Mesenchymal stem cell (in vitro differentiated cells and primary cell): ENCODE data around the gene TMTC4.

Experiments
- DNase-seq: peaks from one replicate; pipeline ENCODE4 v3.0.0-alpha.2; 2013
- H2AFZ ChIP-seq: one replicate; pipeline ENCODE4 v1.6.1; 2013; ENCODE audit warnings: low read depth, mild to moderate bottlenecking, control low read depth, inconsistent platforms, low read length, moderate library complexity
- H2AK5ac ChIP-seq: 2 replicates; pipeline ENCODE4 v1.6.1; 2013; ENCODE audit warnings: low read length, moderate library complexity, mild to moderate bottlenecking, inconsistent platforms; ENCODE audit not compliant: severe bottlenecking
- H2BK120ac ChIP-seq: one replicate; pipeline ENCODE4 v1.6.1; 2013; ENCODE audit warnings: low read depth, mild to moderate bottlenecking, inconsistent platforms, low read length, moderate library complexity
- H2BK12ac ChIP-seq, 2 experiments: one replicate each; pipeline ENCODE4 v1.6.1; 2013; ENCODE audit warnings: inconsistent platforms in 2 of 2, low read length in 2 of 2, mild to moderate bottlenecking in 2 of 2, moderate library complexity in 2 of 2, control low read depth in 1 of 2
- H2BK15ac ChIP-seq: one replicate; pipeline ENCODE4 v1.6.1; 2013; ENCODE audit warnings: mild to moderate bottlenecking, low read depth, inconsistent platforms; ENCODE audit not compliant: poor library complexity, severe bottlenecking
- H2BK5ac ChIP-seq: 2 replicates; pipeline ENCODE4 v1.6.1; 2013; ENCODE audit warnings: low read depth, mild to moderate bottlenecking, low read length, control low read depth, inconsistent platforms; ENCODE audit not compliant: poor library complexity, severe bottlenecking
- H3K14ac ChIP-seq, 2 experiments: one replicate each; pipeline ENCODE4 v1.6.1; 2013; ENCODE audit warnings: inconsistent platforms in 2 of 2, low read length in 2 of 2, control low read depth in 1 of 2, mild to moderate bottlenecking in 1 of 2, moderate library complexity in 1 of 2
- H3K18ac ChIP-seq, 2 experiments: one replicate each; pipeline ENCODE4 v1.6.1; 2013; ENCODE audit warnings: inconsistent platforms in 2 of 2, low read length in 2 of 2, control low read depth in 1 of 2, low read depth in 1 of 2, mild to moderate bottlenecking in 1 of 2
- H3K23ac ChIP-seq, 2 experiments: one replicate each; pipeline ENCODE4 v1.6.1; 2013; ENCODE audit warnings: inconsistent platforms in 2 of 2, low read length in 2 of 2, mild to moderate bottlenecking in 2 of 2, moderate library complexity in 2 of 2, control low read depth in 1 of 2
- H3K27ac ChIP-seq: 2 replicates; pipeline ENCODE4 v1.5.1; 2013; ENCODE audit warnings: mild to moderate bottlenecking, moderate library complexity, low read length, control low read depth, inconsistent platforms; ENCODE audit not compliant: poor library complexity, severe bottlenecking
- H3K27me3 ChIP-seq, 2 experiments: 2 replicates each; pipeline versions ENCODE4 v1.6.1 to v1.7.0; 2013; ENCODE audit warnings: low read length in 2 of 2, mild to moderate bottlenecking in 2 of 2, moderate library complexity in 2 of 2, control low read depth in 1 of 2, inconsistent platforms in 1 of 2; ENCODE audit not compliant: control insufficient read depth in 1 of 2, insufficient read depth in 1 of 2
- H3K36me3 ChIP-seq, 2 experiments: 2 replicates each; pipeline versions ENCODE4 v1.6.1 to v1.7.0; 2013; ENCODE audit warnings: low read length in 2 of 2, control low read depth in 1 of 2, inconsistent platforms in 1 of 2, low read depth in 1 of 2, mild to moderate bottlenecking in 1 of 2; ENCODE audit not compliant: insufficient read depth in 2 of 2, control insufficient read depth in 1 of 2
- H3K4ac ChIP-seq, 2 experiments: one replicate each; pipeline ENCODE4 v1.6.1; 2013; ENCODE audit warnings: inconsistent platforms in 2 of 2, low read length in 2 of 2, mild to moderate bottlenecking in 2 of 2, moderate library complexity in 2 of 2, control low read depth in 1 of 2, low read depth in 1 of 2
- H3K4me1 ChIP-seq: 2 replicates; pipeline ENCODE4 v1.6.1; 2013; ENCODE audit warnings: low read depth, low read length, control low read depth; ENCODE audit not compliant: control insufficient read depth, insufficient read depth
- H3K4me2 ChIP-seq: 2 replicates; pipeline ENCODE4 v1.6.1; 2013; ENCODE audit warnings: low read length, mild to moderate bottlenecking, inconsistent platforms; ENCODE audit not compliant: poor library complexity, severe bottlenecking
- H3K4me3 ChIP-seq, 2 experiments: 2 replicates each; pipeline versions ENCODE4 v1.5.1 to v1.7.0; 2013; ENCODE audit warnings: low read length in 2 of 2, mild to moderate bottlenecking in 2 of 2, control low read depth in 1 of 2, low read depth in 1 of 2; ENCODE audit not compliant: insufficient read depth in 1 of 2
- H3K79me1 ChIP-seq: replicated peaks from 2 replicates; pipeline ENCODE4 v1.6.1; 2013; ENCODE audit warnings: mild to moderate bottlenecking, control low read depth, low read length, inconsistent platforms; ENCODE audit not compliant: poor library complexity, severe bottlenecking
- H3K9ac ChIP-seq: 2 replicates; pipeline ENCODE4 v1.7.0; 2013; ENCODE audit warnings: mild to moderate bottlenecking, low read length, moderate library complexity
- H3K9me3 ChIP-seq: 2 replicates; pipeline ENCODE4 v1.7.0; 2013; ENCODE audit warnings: mild to moderate bottlenecking, low read length; ENCODE audit not compliant: control insufficient read depth
- H4K8ac ChIP-seq: one replicate; pipeline ENCODE4 v1.6.1; 2013; ENCODE audit warnings: inconsistent platforms, mild to moderate bottlenecking, low read length, moderate library complexity
- H4K91ac ChIP-seq: one replicate; pipeline ENCODE4 v1.6.1; 2013; ENCODE audit warnings: mild to moderate bottlenecking, low read length, inconsistent platforms
- WGBS: methylation state at CpG from one replicate; pipeline ENCODE4 v1.1.7; 2013; ENCODE audit warnings: mixed read lengths; 5-methylcytosine and 5-hydroxymethylcytosine counted together

The TMTC4 gene

DNA sequence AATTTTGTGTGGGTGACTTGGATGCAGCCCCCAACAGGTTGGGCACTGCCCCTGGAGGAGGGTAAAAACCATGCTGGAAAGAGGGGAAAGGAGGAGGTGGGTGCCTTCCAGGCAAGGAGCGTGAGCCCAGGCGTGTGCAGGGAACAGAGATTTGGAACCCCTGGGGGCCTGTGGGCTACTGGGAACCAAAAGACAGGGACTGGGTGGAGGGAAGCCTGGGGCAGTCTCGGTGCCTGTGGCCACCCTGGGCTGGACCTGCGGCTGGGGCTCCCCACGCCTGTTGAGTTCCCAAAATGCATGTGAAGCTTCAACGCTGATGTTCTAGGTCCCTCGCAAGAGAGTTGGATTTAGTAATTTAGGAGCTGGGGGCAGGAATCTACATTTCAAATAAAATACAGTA is 110.8 kb downstream of the TMTC4 start:
- DNase-seq: no peak
- no peak overlapping the region for H2BK5ac ChIP-seq
- H2BK12ac ChIP-seq: no peak overlapping the region
- H3K79me1 ChIP-seq: peaks cover 2% of the 10 kb centered on the region
- 93% methylated on average over 4 of the region's 7 CpGs for WGBS
- H4K8ac ChIP-seq: no peak overlapping the region
- H3K36me3 ChIP-seq: no peaks in the 10 kb centered on the region
- no peak overlapping the region for H3K23ac ChIP-seq
- peaks cover 5% of the 10 kb centered on the region for H3K9me3 ChIP-seq
- no peak overlapping the region for H4K91ac ChIP-seq
- no peak overlapping the region for H3K27ac ChIP-seq
- no peak overlapping the region for H2BK15ac ChIP-seq
- H3K4me2 ChIP-seq: no peak overlapping the region
- H2BK120ac ChIP-seq: no peak overlapping the region
- H3K4me1 ChIP-seq: peaks cover 6% of the 10 kb centered on the region
- no peak overlapping the region for H3K18ac ChIP-seq
- H3K27me3 ChIP-seq: no peaks in the 10 kb centered on the region
- no peak overlapping the region for H2AK5ac ChIP-seq
- H3K9ac ChIP-seq: no peak overlapping the region
- H2AFZ ChIP-seq: no peak overlapping the region
- H3K4me3 ChIP-seq: no peak overlapping the region
- H3K4ac ChIP-seq: no peak overlapping the region
- no peak overlapping the region for H3K14ac ChIP-seq

DNA sequence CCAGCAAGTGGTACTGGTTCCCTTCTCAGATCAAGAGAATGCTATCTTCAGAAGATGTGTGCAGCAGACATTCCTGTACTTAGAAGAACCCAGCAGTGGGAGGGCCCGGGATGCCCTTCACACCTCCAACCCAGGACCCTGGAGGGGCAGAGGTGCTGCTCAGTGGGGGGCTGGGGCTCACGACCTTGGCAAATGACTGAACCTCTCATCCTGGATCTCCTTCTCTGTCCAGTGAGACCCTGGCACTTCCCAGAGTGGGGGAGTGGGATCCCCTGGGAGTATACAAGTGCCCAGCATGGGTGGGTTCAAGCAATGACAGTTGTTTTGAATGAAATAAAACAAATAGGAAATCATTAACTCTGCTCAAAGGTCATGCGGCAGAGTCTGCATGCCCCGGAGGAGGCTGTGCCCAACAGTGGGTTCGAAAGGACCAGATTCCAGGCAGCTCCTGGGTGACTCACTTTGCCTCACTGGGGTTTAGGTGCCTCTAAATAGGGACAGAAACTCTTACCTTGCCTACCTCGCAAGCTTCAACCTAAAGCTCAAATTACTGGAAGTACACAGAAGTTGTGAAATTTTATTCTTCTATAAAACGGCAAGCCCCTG is 112.9 kb downstream of the TMTC4 start:
- no peak for DNase-seq

DNA sequence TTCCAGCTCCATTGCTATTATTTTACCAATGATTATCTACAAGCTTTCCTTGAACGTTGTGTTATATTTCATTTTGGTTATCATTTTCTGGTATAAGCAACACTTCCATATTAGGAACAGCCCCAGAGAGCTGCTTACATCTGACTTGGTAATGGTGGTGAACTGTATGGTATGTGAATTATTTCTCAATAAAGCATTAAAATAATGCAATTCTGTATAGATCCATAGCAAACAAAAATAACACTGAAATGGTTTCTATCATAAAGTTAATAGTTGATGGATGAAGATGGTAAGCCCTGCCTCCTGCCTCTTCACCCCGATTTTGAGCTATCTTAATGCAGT is 113.5 kb downstream of the TMTC4 start:
- Histone ChIP-seq H3K18ac (no peak overlapping the region), H2BK12ac (no peak overlapping the region), H3K79me1 (peaks cover 2% of the 10 kb centered on the region), H3K23ac (no peak overlapping the region), H4K8ac (no peak overlapping the region), H2AFZ (no peak overlapping the region), H3K4me2 (no peak overlapping the region), H2BK15ac (no peak overlapping the region), H3K27me3 (no peaks in the 10 kb centered on the region), H2BK5ac (no peak overlapping the region), H2AK5ac (no peak overlapping the region), H3K9me3 (peaks cover 5% of the 10 kb centered on the region), H3K4me3 (no peak overlapping the region), H3K4me1 (peaks cover 6% of the 10 kb centered on the region), H3K36me3 (no peaks in the 10 kb centered on the region), H3K14ac (no peak overlapping the region), H2BK120ac (no peak overlapping the region), H3K4ac (no peak overlapping the region), H4K91ac (no peak overlapping the region), H3K9ac (no peak overlapping the region), H3K27ac (no peak overlapping the region)
- 100% methylated on average over 1 of the region's 2 CpGs for WGBS
- no peak for DNase-seq

More for the DNA sequence above, 112.9 kb downstream of the TMTC4 start:
- no peak overlapping the region for H3K4me2 ChIP-seq
- H3K18ac ChIP-seq: no peak overlapping the region
- no peaks in the 10 kb centered on the region for H3K36me3 ChIP-seq
- no peak overlapping the region for H3K4ac ChIP-seq
- peaks cover 2% of the 10 kb centered on the region for H3K79me1 ChIP-seq
- H4K91ac ChIP-seq: no peak overlapping the region
- no peak overlapping the region for H2BK12ac ChIP-seq
- H3K27me3 ChIP-seq: no peaks in the 10 kb centered on the region
- H2BK120ac ChIP-seq: no peak overlapping the region
- H3K27ac ChIP-seq: no peak overlapping the region
- peaks cover 5% of the 10 kb centered on the region for H3K9me3 ChIP-seq
- H3K14ac ChIP-seq: no peak overlapping the region
- no peak overlapping the region for H2BK5ac ChIP-seq
- H2BK15ac ChIP-seq: no peak overlapping the region
- H2AFZ ChIP-seq: no peak overlapping the region
- no peak overlapping the region for H3K9ac ChIP-seq
- no peak overlapping the region for H3K4me3 ChIP-seq
- H3K4me1 ChIP-seq: peaks cover 6% of the 10 kb centered on the region
- H2AK5ac ChIP-seq: no peak overlapping the region
- H3K23ac ChIP-seq: no peak overlapping the region
- WGBS: 65% methylated on average over 6 of the region's 7 CpGs
- H4K8ac ChIP-seq: no peak overlapping the region

DNA sequence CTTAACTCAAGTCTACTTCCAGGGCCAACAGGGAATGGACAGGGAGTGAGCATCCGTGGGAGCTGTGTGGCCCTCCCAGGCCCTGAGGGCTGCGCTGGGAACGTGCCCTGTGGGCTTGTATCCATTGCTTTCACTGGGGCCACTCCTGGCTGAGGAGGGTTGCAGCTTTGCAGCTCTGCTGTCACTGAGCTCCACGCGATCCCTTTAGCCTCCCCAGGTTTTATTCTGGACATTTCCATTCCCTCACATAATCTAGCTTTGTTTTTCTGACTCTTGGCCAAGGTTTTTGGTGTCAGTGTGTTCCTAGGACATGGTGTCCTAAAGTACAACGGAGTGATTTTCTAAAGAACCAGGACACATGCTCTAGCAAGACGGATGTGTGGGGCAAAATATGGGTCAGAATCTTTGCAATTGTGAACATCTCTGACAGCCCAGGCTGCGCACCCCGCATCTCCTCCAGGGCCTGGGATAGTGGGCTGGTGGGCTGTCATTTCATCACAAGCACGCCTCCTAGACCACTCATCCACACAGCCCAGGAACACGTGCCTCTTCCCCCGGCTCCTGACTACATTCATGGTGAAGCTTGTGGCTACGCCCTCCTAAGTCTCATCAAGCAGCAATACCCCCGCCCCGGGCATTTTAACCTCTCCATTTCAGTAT is 114.0 kb downstream of the TMTC4 start:
- Histone ChIP-seq H3K79me1 (peaks cover 2% of the 10 kb centered on the region), H3K14ac (no peak overlapping the region), H3K4me1 (peaks cover 6% of the 10 kb centered on the region), H2BK120ac (no peak overlapping the region), H3K27ac (no peak overlapping the region), H3K23ac (no peak overlapping the region), H2BK15ac (no peak overlapping the region), H2AFZ (no peak overlapping the region), H3K9me3 (peaks cover 1% of the 10 kb centered on the region), H2BK5ac (no peak overlapping the region), H3K4me2 (no peak overlapping the region), H3K4me3 (no peak overlapping the region), H2BK12ac (no peak overlapping the region), H3K36me3 (no peaks in the 10 kb centered on the region), H3K9ac (no peak overlapping the region), H3K18ac (no peak overlapping the region), H4K8ac (no peak overlapping the region), H4K91ac (no peak overlapping the region), H3K4ac (no peak overlapping the region), H3K27me3 (no peaks in the 10 kb centered on the region), H2AK5ac (no peak overlapping the region)
- DNase-seq: no peak
- WGBS: 86% methylated on average over 12 of the region's 15 CpGs
